ENCODE measurements around the gene COL9A2.

DNA sequence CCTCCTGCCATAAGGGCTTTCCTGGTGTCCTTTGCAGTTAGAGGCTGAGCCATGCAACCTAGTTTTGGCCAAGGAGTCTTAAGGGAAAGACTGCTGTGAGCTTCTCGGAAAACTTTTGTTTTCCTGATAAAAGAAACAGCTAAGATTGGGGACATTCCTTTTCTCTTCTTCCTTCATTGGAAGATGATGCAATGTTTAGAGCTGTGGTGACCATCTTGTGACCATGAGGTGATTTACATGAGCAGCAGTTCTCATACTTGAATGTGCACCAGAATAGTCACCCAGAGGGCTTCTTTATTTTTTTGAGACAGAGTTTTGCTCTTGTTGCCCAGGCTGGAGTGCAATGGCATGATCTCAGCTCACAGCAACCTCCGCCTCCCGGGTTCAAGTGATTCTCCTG, 36.0 kb upstream of the COL9A2 start:
- TF ChIP-seq, protein P1, sequence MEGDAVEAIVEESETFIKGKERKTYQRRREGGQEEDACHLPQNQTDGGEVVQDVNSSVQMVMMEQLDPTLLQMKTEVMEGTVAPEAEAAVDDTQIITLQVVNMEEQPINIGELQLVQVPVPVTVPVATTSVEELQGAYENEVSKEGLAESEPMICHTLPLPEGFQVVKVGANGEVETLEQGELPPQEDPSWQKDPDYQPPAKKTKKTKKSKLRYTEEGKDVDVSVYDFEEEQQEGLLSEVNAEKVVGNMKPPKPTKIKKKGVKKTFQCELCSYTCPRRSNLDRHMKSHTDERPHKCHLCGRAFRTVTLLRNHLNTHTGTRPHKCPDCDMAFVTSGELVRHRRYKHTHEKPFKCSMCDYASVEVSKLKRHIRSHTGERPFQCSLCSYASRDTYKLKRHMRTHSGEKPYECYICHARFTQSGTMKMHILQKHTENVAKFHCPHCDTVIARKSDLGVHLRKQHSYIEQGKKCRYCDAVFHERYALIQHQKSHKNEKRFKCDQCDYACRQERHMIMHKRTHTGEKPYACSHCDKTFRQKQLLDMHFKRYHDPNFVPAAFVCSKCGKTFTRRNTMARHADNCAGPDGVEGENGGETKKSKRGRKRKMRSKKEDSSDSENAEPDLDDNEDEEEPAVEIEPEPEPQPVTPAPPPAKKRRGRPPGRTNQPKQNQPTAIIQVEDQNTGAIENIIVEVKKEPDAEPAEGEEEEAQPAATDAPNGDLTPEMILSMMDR (IDR thresholded peaks at IDR 0.05): no peak
- TF ChIP-seq POLR2A (IDR thresholded peaks at IDR 0.05): no peak
